Adrenal gland (tissue), 5 donors: Measurements from ENCODE around the gene CCNT1.

Experiments
- POLR2A ChIP-seq, 2 donors: fragments of 450-650 bp; IDR thresholded peaks; one replicate each; pipeline ENCODE4 v1.6.1; 2017; ENCODE audit warnings: antibody characterized with exemption in 2 of 2, mild to moderate bottlenecking in 2 of 2, moderate library complexity in 1 of 2
- TF ChIP-seq, protein P1 (sequence below), 6 experiments: fragments of 450-650 bp in 4 of 6; fragments of 200-600 bp in 2 of 6; sonication (generic) in 1 of 6; IDR thresholded peaks; 1 replicate in 5 of 6; 2 replicates in 1 of 6; pipeline versions ENCODE4 v1.5.1 to v1.8.0; 2016 to 2021; ENCODE audit warnings: antibody characterized with exemption in 6 of 6, mild to moderate bottlenecking in 2 of 6, moderate library complexity in 1 of 6
- donor health status: DM: no; HTN: no; CAD: no.

DNA sequence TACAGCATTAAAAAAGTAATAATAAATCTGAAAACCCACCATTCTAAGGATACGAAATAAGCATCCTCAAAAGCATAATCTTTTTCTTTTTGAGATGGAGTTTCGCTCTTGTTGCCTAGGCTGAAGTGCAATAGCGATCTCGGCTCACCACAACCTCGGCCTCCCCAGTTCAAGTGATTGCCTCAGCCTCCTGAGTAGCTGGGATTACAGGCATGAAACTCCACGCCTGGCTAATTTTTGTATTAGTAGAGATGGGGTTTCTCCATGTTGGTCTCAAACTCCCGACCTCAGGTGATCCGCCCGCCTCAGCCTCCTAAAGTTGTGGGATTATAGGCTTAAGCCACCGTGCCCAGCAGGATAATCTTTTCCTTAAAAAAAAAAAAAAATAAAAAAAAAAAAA is 4.3 kb downstream of the CCNT1 start:
- TF ChIP-seq, protein P1, sequence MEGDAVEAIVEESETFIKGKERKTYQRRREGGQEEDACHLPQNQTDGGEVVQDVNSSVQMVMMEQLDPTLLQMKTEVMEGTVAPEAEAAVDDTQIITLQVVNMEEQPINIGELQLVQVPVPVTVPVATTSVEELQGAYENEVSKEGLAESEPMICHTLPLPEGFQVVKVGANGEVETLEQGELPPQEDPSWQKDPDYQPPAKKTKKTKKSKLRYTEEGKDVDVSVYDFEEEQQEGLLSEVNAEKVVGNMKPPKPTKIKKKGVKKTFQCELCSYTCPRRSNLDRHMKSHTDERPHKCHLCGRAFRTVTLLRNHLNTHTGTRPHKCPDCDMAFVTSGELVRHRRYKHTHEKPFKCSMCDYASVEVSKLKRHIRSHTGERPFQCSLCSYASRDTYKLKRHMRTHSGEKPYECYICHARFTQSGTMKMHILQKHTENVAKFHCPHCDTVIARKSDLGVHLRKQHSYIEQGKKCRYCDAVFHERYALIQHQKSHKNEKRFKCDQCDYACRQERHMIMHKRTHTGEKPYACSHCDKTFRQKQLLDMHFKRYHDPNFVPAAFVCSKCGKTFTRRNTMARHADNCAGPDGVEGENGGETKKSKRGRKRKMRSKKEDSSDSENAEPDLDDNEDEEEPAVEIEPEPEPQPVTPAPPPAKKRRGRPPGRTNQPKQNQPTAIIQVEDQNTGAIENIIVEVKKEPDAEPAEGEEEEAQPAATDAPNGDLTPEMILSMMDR (IDR thresholded peaks at IDR 0.05), result no peak
- no peak for TF ChIP-seq POLR2A (IDR thresholded peaks at IDR 0.05)
